Lower leg skin (tissue), 3 donors: ENCODE results near the gene PDS5B.

Experiments used
- CTCF ChIP-seq, 3 donors: fragments of 450-650 bp; IDR thresholded peaks; one replicate each; pipeline ENCODE4 v1.5.1; 2016; ENCODE audit warnings: antibody characterized with exemption in 3 of 3, mild to moderate bottlenecking in 3 of 3, moderate library complexity in 2 of 3
- POLR2A ChIP-seq, 2 donors: fragments of 450-650 bp; IDR thresholded peaks; one replicate each; pipeline ENCODE4 v1.6.1; 2016 to 2017; ENCODE audit warnings: antibody characterized with exemption in 2 of 2, mild to moderate bottlenecking in 1 of 2, moderate library complexity in 1 of 2

GRCh38 chr13:32581177-32581786, 5.0 kb upstream of the PDS5B start:
- no peak for TF ChIP-seq CTCF (IDR thresholded peaks at IDR 0.05)
- TF ChIP-seq POLR2A (IDR thresholded peaks at IDR 0.05): no peak
